Right lobe of liver (tissue), 6 donors: Measurements from ENCODE around the gene HERC4. TPM values are rescaled to one million over a fixed set of nuclear protein-coding genes. Genes with fewer than 3 reads are reported as not detected.
"Not testable (repeated sequence)": the region's sequence is repeated elsewhere in the genome, so short reads cannot be mapped to it uniquely, and the experiment has no call there.

Source experiments
- ATAC-seq, 4 donors: fragments of 200-7000 bp; cut with Tn5 transposase; one replicate each; pipeline ENCODE4 v1.9.1; 2020; ENCODE audit warnings: mild to moderate bottlenecking in 4 of 4, moderate library complexity in 4 of 4
- DNase-seq, 3 donors: peaks; one replicate each; pipeline ENCODE4 v3.0.0-alpha.2; 2020
- H3K27ac ChIP-seq, 3 donors: fragments of 200-600 bp; one replicate each; pipeline ENCODE4 v1.8.0; 2022
- H3K27me3 ChIP-seq, 2 donors: fragments of 200-600 bp; one replicate each; pipeline ENCODE4 v1.8.0; 2022
- H3K36me3 ChIP-seq, 4 donors: fragments of 200-600 bp; sonication (generic) in 1 of 4; one replicate each; pipeline versions ENCODE4 v1.5.1 to v1.8.0; 2017 to 2022; ENCODE audit warnings: control low read depth in 1 of 4
- H3K4me1 ChIP-seq, 4 donors: fragments of 200-600 bp; sonication (generic) in 1 of 4; one replicate each; pipeline versions ENCODE4 v1.5.1 to v1.8.0; 2017 to 2022; ENCODE audit warnings: control low read depth in 1 of 4
- H3K4me3 ChIP-seq, 3 donors: fragments of 200-600 bp; one replicate each; pipeline ENCODE4 v1.8.0; 2022
- H3K9me3 ChIP-seq, 4 donors: fragments of 200-600 bp; sonication (generic) in 1 of 4; one replicate each; pipeline versions ENCODE4 v1.5.1 to v1.8.0; 2017 to 2022; ENCODE audit warnings: control low read depth in 1 of 4
- POLR2A ChIP-seq: fragments of 450-650 bp; IDR thresholded peaks from one replicate; pipeline ENCODE4 v1.6.1; 2017; ENCODE audit warnings: antibody characterized with exemption, mild to moderate bottlenecking
- WGBS: methylation state at CpG from one replicate; pipeline ENCODE4 v1.1.6; 2018; ENCODE audit warnings: low coverage, low lambda C conversion rate; ENCODE audit not compliant: insufficient coverage; ENCODE audit errors: missing lambda C conversion rate; 5-methylcytosine and 5-hydroxymethylcytosine counted together
- intact Hi-C, 2 donors: fragments of 100-400 bp; cut with DNase I; formaldehyde crosslinking; loops; one replicate each; pipeline versions ENCODE4 v1.11.2 to v1.14.1; 2022
- total RNA-seq, 6 experiments: library from RNA; depleted of rRNA in 2 of 6; stranded (reverse); fragments of >200 nt in 2 of 6; fragmentation: NEBNext Ultra II Directional in 3 of 6; extraction: Animal tissue kit (Norgen Biotek cat#: 25700) in 3 of 6; gene quantifications; one replicate each; pipeline versions ENCODE4 v1.1.0 to v1.2.4, GENCODE V29; 2016 to 2023
- TF ChIP-seq, protein P1 (sequence below), 4 donors: fragments of 200-600 bp in 3 of 4; fragments of 450-650 bp in 1 of 4; IDR thresholded peaks; one replicate each; pipeline versions ENCODE4 v1.5.1 to v1.8.0; 2016 to 2022; ENCODE audit warnings: antibody characterized with exemption in 4 of 4, mild to moderate bottlenecking in 2 of 4
- donor health status: DM: no; HTN: yes; CAD: no.
- donor health status: DM: no; HTN: no; CAD: no.
- donor health status: DM: no; HTN: no; CAD: no.
- donor health status: DM: no; HTN: yes; CAD: no.
- donor health status: DM: no; HTN: yes; CAD: no.

HERC4 gene
- total RNA-seq, 6 experiments from 2014 or later = 17.6 to 32.2 (median 26.9) TPM

DNA sequence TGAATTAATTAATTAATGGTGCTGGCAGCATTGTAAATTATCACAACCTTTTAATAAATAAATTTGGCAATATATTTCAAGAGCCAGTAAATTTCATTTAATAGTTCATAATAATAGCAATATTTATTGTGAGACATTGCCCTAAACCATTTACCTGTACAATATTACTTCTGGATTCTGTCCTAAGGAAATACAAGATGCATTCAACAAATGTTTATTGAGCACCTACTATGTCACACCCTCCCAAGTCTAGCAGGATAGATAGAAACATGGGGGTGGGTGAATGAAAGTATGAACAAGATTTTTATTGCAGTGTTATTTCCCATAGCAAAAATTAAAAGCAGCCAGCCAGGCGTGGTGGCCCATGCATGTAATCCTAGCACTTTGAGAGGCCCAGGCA is 4.4 kb upstream of the HERC4 start:
- no peak for TF ChIP-seq POLR2A
- TF ChIP-seq, protein P1, sequence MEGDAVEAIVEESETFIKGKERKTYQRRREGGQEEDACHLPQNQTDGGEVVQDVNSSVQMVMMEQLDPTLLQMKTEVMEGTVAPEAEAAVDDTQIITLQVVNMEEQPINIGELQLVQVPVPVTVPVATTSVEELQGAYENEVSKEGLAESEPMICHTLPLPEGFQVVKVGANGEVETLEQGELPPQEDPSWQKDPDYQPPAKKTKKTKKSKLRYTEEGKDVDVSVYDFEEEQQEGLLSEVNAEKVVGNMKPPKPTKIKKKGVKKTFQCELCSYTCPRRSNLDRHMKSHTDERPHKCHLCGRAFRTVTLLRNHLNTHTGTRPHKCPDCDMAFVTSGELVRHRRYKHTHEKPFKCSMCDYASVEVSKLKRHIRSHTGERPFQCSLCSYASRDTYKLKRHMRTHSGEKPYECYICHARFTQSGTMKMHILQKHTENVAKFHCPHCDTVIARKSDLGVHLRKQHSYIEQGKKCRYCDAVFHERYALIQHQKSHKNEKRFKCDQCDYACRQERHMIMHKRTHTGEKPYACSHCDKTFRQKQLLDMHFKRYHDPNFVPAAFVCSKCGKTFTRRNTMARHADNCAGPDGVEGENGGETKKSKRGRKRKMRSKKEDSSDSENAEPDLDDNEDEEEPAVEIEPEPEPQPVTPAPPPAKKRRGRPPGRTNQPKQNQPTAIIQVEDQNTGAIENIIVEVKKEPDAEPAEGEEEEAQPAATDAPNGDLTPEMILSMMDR (IDR thresholded peaks at IDR 0.05) = no peak
- H3K36me3 ChIP-seq = no peaks in the 10 kb centered on the region
- WGBS = 88% methylated on average over 1 of the region's 1 CpG
- H3K4me1 ChIP-seq = peaks cover 0 to 4% (median 0%) of the 10 kb centered on the region in 4 donors
- H3K4me3 ChIP-seq = no peak overlapping the region
- ATAC-seq (no peak), DNase-seq (no peak)
- H3K27ac ChIP-seq = no peak overlapping the region
- H3K27me3 ChIP-seq = no peaks in the 10 kb centered on the region
- no peaks in the 10 kb centered on the region for H3K9me3 ChIP-seq
- intact Hi-C loops = no loop called here

DNA sequence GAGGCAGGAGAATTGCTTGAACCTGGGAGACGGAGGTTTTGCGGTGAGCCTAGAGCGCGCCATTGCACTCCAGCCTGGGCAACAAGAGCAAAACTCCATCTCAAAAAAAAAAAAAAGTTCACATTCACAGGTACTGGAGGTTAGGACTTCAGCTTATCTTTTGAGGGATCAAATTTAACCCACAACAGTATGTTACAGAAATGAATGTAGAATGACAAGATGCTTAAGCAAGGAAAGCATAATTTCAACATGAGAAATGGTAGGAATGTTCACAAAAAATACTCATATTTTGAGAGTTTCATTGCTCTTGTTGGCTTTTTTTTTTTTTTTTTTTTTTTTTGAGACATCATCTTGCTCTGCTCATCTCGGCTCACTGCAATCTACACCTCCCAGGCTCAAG is 1.9 kb upstream of the HERC4 start:
- intact Hi-C loops = no loop called here
- no peaks in the 10 kb centered on the region for H3K27me3 ChIP-seq
- H3K36me3 ChIP-seq = no peaks in the 10 kb centered on the region
- H3K4me1 ChIP-seq = peaks cover 0 to 21% (median 0%) of the 10 kb centered on the region in 4 donors
- no peak for DNase-seq
- no peaks in the 10 kb centered on the region for H3K9me3 ChIP-seq
- H3K27ac ChIP-seq = no peak overlapping the region
- TF ChIP-seq, protein P1 (IDR thresholded peaks at IDR 0.05) = no peak
- TF ChIP-seq POLR2A = no peak
- ATAC-seq = no peak
- no peak overlapping the region for H3K4me3 ChIP-seq
- WGBS = 87% methylated on average over 5 of the region's 5 CpGs

DNA sequence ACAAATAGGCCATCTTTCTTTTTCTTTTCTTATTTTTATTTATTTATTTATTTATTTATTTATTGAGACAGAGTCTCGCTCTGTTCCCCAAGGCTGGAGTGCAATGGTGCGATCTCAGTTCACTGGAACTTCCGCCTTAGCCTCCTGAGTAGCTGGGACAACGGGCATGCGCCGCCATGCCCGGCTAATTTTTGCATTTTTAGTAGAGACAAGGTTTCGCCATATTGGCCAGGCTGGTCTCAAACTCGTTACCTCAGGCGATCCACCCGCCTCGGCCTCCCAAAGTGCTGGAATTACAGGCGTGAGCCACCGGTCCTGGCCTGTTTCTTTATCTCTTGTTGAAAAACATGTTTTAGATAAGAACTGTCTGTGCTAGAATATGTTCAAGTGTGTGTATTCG is 998 bp upstream of the HERC4 start:
- H3K36me3 ChIP-seq, intact Hi-C loops, ATAC-seq, H3K27me3 ChIP-seq, H3K9me3 ChIP-seq, H3K27ac ChIP-seq, DNase-seq, H3K4me3 ChIP-seq: not testable (repeated sequence)
- peaks cover 0 to 22% (median 0%) of the 10 kb centered on the region in 4 donors for H3K4me1 ChIP-seq
- 96% methylated on average over 13 of the region's 15 CpGs for WGBS

DNA sequence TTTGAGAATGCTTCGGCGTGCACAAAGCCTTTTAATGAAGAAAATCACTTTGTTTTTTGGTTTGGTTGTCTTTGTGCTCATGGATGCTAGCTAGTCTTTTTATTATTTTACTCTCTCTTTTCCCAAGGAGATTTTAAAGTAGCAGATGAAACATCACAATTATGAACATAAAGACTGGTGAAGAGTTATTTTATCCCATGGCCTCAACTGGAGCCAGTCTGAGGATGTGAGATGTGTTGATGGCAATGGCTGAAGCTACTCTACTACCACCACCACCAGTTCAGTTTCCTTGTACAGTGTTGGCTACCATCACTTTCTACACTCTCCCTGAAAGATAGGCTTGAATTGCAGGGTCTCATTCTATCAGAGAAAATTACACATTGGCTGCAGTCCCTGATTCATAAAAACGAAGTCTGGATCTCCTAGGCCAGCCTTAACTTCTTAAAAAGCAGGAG is 494 bp upstream of the HERC4 start:
- Histone ChIP-seq H3K27ac (peak overlapping the region in 1 of 3 donors; percentile 24), H3K36me3 (no peaks in the 10 kb centered on the region), H3K4me3 (peak overlapping the region in 2 of 3 donors; percentile 77 to 93), H3K27me3 (no peaks in the 10 kb centered on the region), H3K9me3 (no peaks in the 10 kb centered on the region), H3K4me1 (peaks cover 0 to 22% (median 0%) of the 10 kb centered on the region in 4 donors)
- no peak for TF ChIP-seq POLR2A
- TF ChIP-seq, protein P1 (IDR thresholded peaks at IDR 0.05) = no peak
- WGBS = 19% methylated on average over 3 of the region's 3 CpGs
- DNase-seq (no peak), ATAC-seq (no peak)
- intact Hi-C loops = no loop called here

DNA sequence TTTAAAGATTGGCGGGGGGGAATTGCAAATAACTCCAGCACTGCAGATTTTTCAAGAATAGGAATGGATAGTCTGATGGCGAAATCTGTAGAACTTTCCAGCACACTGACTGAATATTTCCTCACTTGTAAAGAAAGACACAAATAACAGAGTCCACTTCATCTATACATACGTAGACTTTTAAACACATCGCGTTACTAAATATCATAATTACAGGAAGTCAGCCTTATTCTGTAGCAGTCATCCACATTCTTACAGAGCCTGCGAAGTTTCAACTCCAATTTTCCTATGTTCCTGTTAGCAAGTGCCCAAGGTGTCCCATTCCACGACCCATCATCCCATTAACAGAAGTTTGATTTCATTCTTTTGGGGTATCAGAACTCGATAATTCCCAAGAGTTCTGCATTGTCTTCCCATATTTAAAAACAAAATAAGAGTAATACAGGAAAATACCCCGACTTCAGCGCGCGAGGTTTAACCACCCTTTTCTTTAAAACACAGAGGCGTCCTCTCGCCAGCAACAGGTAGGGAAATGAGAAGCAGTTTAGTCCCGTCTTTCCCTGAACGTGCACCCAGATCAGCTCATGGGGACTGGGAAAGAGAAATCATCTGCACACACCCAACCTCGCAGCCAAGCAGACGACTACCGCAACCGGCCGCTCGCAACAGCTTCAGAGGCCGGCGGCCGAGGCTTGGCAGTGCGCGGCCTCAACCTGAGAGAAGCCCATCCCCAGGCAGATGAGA is 880 bp downstream of the HERC4 start:
- Histone ChIP-seq H3K4me3 (peak overlapping the region; percentile 77 to 96 (median 93)), H3K36me3 (peaks cover 0 to 10% (median 0%) of the 10 kb centered on the region in 4 donors), H3K9me3 (no peaks in the 10 kb centered on the region), H3K4me1 (peaks cover 0 to 22% (median 0%) of the 10 kb centered on the region in 4 donors), H3K27ac (peak overlapping the region; percentile 96 to 100 (median 97)), H3K27me3 (no peaks in the 10 kb centered on the region)
- DNase-seq (no peak), ATAC-seq (peak in 3 of 4 donors; percentile 2 to 21 (median 16))
- 0% methylated on average over 17 of the region's 27 CpGs for WGBS
- intact Hi-C loops = no loop called here
- TF ChIP-seq, protein P1 (IDR thresholded peaks at IDR 0.05) = no peak
- no peak for TF ChIP-seq POLR2A
